ENCODE data around the gene FBXO9.

Gene FBXO9

GRCh38 chr6:53136000-53136609 is 70.9 kb downstream of the FBXO9 start:
- DNase-seq (ENCODE audit: low read depth) = no peak

- DNase-seq (ENCODE audit: low read depth) = no peak
Measured at GRCh38 chr6:53139841-53140413, 74.7 kb downstream of the FBXO9 start.

GRCh38 chr6:53142810-53143209 is 77.6 kb downstream of the FBXO9 start:
- DNase-seq (ENCODE audit: low read depth) = no peak

- no peak for DNase-seq (ENCODE audit: low read depth)
Measured at GRCh38 chr6:53143710-53144109, 78.5 kb downstream of the FBXO9 start.

- DNase-seq (ENCODE audit: low read depth) = no peak
Measured at GRCh38 chr6:53144802-53145201, 79.6 kb downstream of the FBXO9 start.

GRCh38 chr6:53148684-53149083 is 83.5 kb downstream of the FBXO9 start, which contains the start of gene GCM1:
GCM1 (minus strand) TSS chr6:53148841; CDS start chr6:53145632, 3,209 bp downstream.
- DNase-seq (ENCODE audit: low read depth) = no peak
